Left cardiac atrium (tissue), 4 donors: ENCODE results near the gene HLA-E. TPM values are rescaled to one million over a fixed set of nuclear protein-coding genes. Genes with fewer than 3 reads are reported as not detected.
A peak's percentile ranks its signal among the peaks of the same experiment; 100 is the strongest.
"Not testable (repeated sequence)": the region's sequence is repeated elsewhere in the genome, so short reads cannot be mapped to it uniquely, and the experiment has no call there.

Source experiments
- ATAC-seq, 2 donors: fragments of 200-7000 bp; cut with Tn5 transposase; one replicate each; pipeline ENCODE4 v1.9.1; 2020; ENCODE audit warnings: mild to moderate bottlenecking in 2 of 2, moderate library complexity in 2 of 2
- DNase-seq: peaks from one replicate; pipeline ENCODE4 v3.0.0-alpha.2; 2020
- intact Hi-C, 2 donors: fragments of 100-400 bp; cut with DNase I; formaldehyde crosslinking; loops; one replicate each; pipeline versions ENCODE4 v1.14.1 to v1.15.1; 2022 to 2023
- total RNA-seq, 2 donors: library from RNA; stranded (reverse); fragmentation: NEBNext Ultra II Directional; extraction: Animal tissue kit (Norgen Biotek cat#: 25700); gene quantifications; one replicate each; pipeline ENCODE4 v1.2.1, GENCODE V29; 2021
- donor health status: DM: no; HTN: yes; CAD: no.
- donor health status: DM: no; HTN: yes; CAD: no; lungs with severe emphysema.
- donor health status: DM: yes; HTN: yes; CAD: no.
- donor health status: Dilated cardiomyopathy.

The HLA-E gene
- total RNA-seq, 2 donors from 2014 or later = 210 to 242 TPM

- peak; percentile 33 for DNase-seq
- ATAC-seq, intact Hi-C loops: not testable (repeated sequence)
Measured at GRCh38 chr6:30521082-30521481, 31.8 kb downstream of the HLA-E start.

GRCh38 chr6:30521952-30522351 is 32.6 kb downstream of the HLA-E start:
- ATAC-seq, intact Hi-C loops, DNase-seq: not testable (repeated sequence)

DNA sequence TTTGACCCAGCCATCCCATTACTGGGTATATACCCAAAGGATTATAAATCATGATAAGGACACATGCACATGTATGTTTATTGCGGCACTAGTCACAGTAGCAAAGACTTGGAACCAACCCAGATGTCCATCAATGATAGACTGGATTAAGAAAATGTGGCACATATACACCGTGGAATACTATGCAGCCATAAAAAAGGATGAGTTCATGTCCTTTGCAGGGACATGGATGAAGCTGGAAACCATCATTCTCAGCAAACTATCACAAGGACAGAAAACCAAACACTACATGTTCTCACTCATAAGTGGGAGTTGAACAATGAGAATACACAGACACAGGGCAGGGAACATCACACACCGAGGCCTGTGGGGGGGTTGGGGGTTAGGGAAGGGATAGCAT is 37.1 kb downstream of the HLA-E start:
- DNase-seq, ATAC-seq, intact Hi-C loops: not testable (repeated sequence)

- ATAC-seq, DNase-seq, intact Hi-C loops: not testable (repeated sequence)
Measured at GRCh38 chr6:30529349-30529875, 40.1 kb downstream of the HLA-E start.

DNA sequence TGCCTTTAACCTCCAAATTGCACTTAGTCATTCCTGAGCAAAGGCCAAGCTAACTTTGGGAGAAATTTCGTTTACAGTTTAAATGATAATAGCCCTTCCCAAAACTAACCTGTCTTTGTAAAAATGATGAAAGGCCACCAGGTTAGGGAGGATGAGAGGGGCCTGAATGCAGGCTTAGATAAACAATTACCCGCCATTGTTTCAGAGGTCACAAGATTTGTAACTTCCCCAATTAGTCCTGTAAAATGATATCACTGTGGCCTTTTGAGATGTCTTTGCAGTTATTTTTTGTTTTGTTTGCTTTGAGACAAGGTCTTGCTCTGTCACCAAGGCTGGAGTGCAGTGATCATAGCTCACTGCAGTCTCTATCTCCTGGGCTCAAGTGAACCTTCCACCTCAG is 40.7 kb downstream of the HLA-E start:
- intact Hi-C loops = loop anchor here in 1 of 2 donors (5.0 kb wide), 1 partner anchor 38 kb away; no protein-coding TSS in a partner anchor
- ATAC-seq = no peak
- DNase-seq = no peak

- intact Hi-C loops = loop anchor here in 1 of 2 donors (5.0 kb wide), 1 partner anchor 41 kb away; no protein-coding TSS in a partner anchor
- ATAC-seq = no peak
- DNase-seq = no peak
Measured at GRCh38 chr6:30533460-30534294, 44.4 kb downstream of the HLA-E start.

GRCh38 chr6:30537931-30538330 is 48.6 kb downstream of the HLA-E start:
- intact Hi-C loops = no loop called here
- DNase-seq (no peak), ATAC-seq (no peak)

- DNase-seq = peak; percentile 66
- ATAC-seq = peak; percentile 67 to 75
- intact Hi-C loops = no loop called here
Measured at GRCh38 chr6:30541515-30542403, 52.5 kb downstream of the HLA-E start.

DNA sequence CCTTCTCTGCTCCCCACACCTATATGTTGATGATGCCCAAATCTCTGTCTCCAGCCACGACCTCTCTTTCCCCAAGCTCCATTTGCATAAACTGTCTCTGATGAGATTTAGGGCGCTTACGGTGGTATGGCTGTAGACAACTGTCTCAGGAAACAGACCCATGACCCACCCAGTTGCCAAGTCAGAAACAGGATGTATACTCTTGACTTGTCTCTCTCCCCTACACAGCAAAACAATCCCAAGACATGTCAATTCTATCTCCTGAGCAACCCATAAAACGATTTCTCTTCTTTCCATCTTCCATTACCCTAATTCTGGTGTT is 53.1 kb downstream of the HLA-E start:
- intact Hi-C loops = no loop called here
- ATAC-seq (peak in 1 of 2 donors; percentile 3), DNase-seq (no peak)

DNA sequence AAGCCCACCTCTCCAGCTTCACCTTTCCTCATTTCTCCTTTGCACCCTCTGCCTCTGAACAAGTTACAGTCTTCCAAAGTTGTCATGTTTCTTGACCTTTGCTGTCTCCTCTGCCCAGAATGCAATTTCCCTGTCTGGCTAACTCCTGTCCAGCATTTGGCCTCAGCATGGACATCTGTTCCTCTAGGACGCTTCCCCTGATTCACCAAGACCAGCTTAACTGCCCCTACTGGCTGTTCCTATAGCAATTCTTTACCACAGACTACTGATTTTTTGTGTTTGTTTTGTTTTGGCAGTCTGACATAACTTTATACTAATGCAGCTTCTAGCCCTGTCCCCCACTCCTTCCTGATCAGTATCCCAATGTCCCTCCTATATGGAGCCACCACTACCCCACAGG is 53.6 kb downstream of the HLA-E start:
- intact Hi-C loops = no loop called here
- ATAC-seq = no peak
- DNase-seq = no peak

Other genes with a start within 250 kb of the HLA-E start
- gene TRIM39, start 162.6 kb upstream of the HLA-E start, total RNA-seq = 10 to 100 TPM in 1 of 2 donors, 1 to 10 TPM in 1; 9.5 to 11.2 TPM
- gene RPP21, start 144.4 kb upstream of the HLA-E start, total RNA-seq = 10 to 100 TPM; 21.0 to 26.2 TPM
- gene GNL1, start 67.0 kb downstream of the HLA-E start, total RNA-seq = 10 to 100 TPM; 25.7 to 32.1 TPM
- gene PRR3, start 67.8 kb downstream of the HLA-E start, total RNA-seq = 1 to 10 TPM; 4.6 to 5.4 TPM
- gene ABCF1, start 81.9 kb downstream of the HLA-E start, total RNA-seq = 10 to 100 TPM; 30.7 to 45.9 TPM
- 10 to 100 TPM; 37.3 to 42.1 TPM for gene PPP1R10, start 127.7 kb downstream of the HLA-E start, total RNA-seq
- gene MRPS18B, start 128.3 kb downstream of the HLA-E start, total RNA-seq = 10 to 100 TPM; 71.1 to 74.7 TPM
- 1 to 10 TPM; 2.7 to 3.8 TPM for gene ATAT1, start 137.4 kb downstream of the HLA-E start, total RNA-seq
- gene C6orf136, start 157.6 kb downstream of the HLA-E start, total RNA-seq = 10 to 100 TPM; 30.1 to 39.3 TPM
- gene DHX16, start 183.5 kb downstream of the HLA-E start, total RNA-seq = 10 to 100 TPM; 17.6 to 18.6 TPM
- 10 to 100 TPM; 28.0 to 36.8 TPM for gene PPP1R18, start 197.1 kb downstream of the HLA-E start, total RNA-seq
- 1 to 10 TPM; 5.3 to 6.3 TPM for gene NRM, start 201.5 kb downstream of the HLA-E start, total RNA-seq
- 10 to 100 TPM; 19.1 to 25.6 TPM for gene MDC1, start 227.8 kb downstream of the HLA-E start, total RNA-seq
- gene TUBB, start 230.8 kb downstream of the HLA-E start, total RNA-seq = 100 to 1,000 TPM; 276 to 303 TPM